HPDE6-E6E7 (cell line): ENCODE measurements around the gene PLXDC2.
"Not testable (repeated sequence)": the region's sequence is repeated elsewhere in the genome, so short reads cannot be mapped to it uniquely, and the experiment has no call there.

Experiments
- DNase-seq: peaks from one replicate; pipeline ENCODE4 v3.0.0; 2011; ENCODE audit warnings: missing footprints; ENCODE audit errors: extremely low spot score

The PLXDC2 gene

GRCh38 chr10:20045100-20045499 lies 228.9 kb downstream of the PLXDC2 start:
- DNase-seq, result not testable (repeated sequence)

GRCh38 chr10:20048161-20048560 lies 231.9 kb downstream of the PLXDC2 start:
- no peak for DNase-seq

GRCh38 chr10:20058135-20058534 lies 241.9 kb downstream of the PLXDC2 start:
- no peak for DNase-seq

- no peak for DNase-seq
Observed at GRCh38 chr10:20059084-20059835, 243.0 kb downstream of the PLXDC2 start.

- DNase-seq, result no peak
Observed at GRCh38 chr10:20065814-20066213, 249.6 kb downstream of the PLXDC2 start.

GRCh38 chr10:20073167-20073566 lies 256.9 kb downstream of the PLXDC2 start:
- no peak for DNase-seq

GRCh38 chr10:20075713-20076112 lies 259.5 kb downstream of the PLXDC2 start:
- no peak for DNase-seq

- DNase-seq, result no peak
Observed at GRCh38 chr10:20084451-20084850, 268.2 kb downstream of the PLXDC2 start.

GRCh38 chr10:20085115-20085514 lies 268.9 kb downstream of the PLXDC2 start:
- DNase-seq, result no peak

GRCh38 chr10:20087353-20087752 lies 271.1 kb downstream of the PLXDC2 start:
- DNase-seq, result no peak

- DNase-seq, result no peak
Observed at GRCh38 chr10:20088061-20088701, 271.9 kb downstream of the PLXDC2 start.

GRCh38 chr10:20089879-20090278 lies 273.6 kb downstream of the PLXDC2 start:
- no peak for DNase-seq

- no peak for DNase-seq
Observed at GRCh38 chr10:20090831-20091230, 274.6 kb downstream of the PLXDC2 start.

GRCh38 chr10:20091698-20092097 lies 275.5 kb downstream of the PLXDC2 start:
- DNase-seq, result no peak

- no peak for DNase-seq
Observed at GRCh38 chr10:20093600-20093999, 277.4 kb downstream of the PLXDC2 start.

- no peak for DNase-seq
Observed at GRCh38 chr10:20094226-20094976, 278.2 kb downstream of the PLXDC2 start.

- no peak for DNase-seq
Observed at GRCh38 chr10:20100171-20100570, 283.9 kb downstream of the PLXDC2 start.

- no peak for DNase-seq
Observed at GRCh38 chr10:20105236-20105635, 289.0 kb downstream of the PLXDC2 start.

GRCh38 chr10:20105931-20106330 lies 289.7 kb downstream of the PLXDC2 start:
- DNase-seq, result no peak

- no peak for DNase-seq
Observed at GRCh38 chr10:20108021-20108420, 291.8 kb downstream of the PLXDC2 start.

- no peak for DNase-seq
Observed at GRCh38 chr10:20109613-20110012, 293.4 kb downstream of the PLXDC2 start.
